Nephron (organoid): ENCODE measurements around the gene NKD1.
A peak's percentile ranks its signal among the peaks of the same experiment; 100 is the strongest.

ENCODE experiments used
- H3K27ac Mint-ChIP-seq, 3 experiments: 2 replicates each; pipeline ENCODE4 v1.8.0; 2020; ENCODE audit warnings: mixed read lengths in 3 of 3, mild to moderate bottlenecking in 2 of 3, moderate library complexity in 1 of 3
- H3K27me3 Mint-ChIP-seq: 2 replicates; pipeline ENCODE4 v1.8.0; 2021; ENCODE audit warnings: low read depth, mild to moderate bottlenecking, moderate library complexity, mixed read lengths
- H3K36me3 Mint-ChIP-seq: 2 replicates; pipeline ENCODE4 v1.8.0; 2020; ENCODE audit warnings: low read depth, mixed read lengths
- H3K4me1 Mint-ChIP-seq: 2 replicates; pipeline ENCODE4 v1.8.0; 2020; ENCODE audit warnings: mixed read lengths
- H3K4me3 Mint-ChIP-seq, 3 experiments: 2 replicates each; pipeline ENCODE4 v1.8.0; 2020; ENCODE audit warnings: mild to moderate bottlenecking in 3 of 3, mixed read lengths in 3 of 3, moderate library complexity in 2 of 3
- H3K9me3 Mint-ChIP-seq: 2 replicates; pipeline ENCODE4 v1.8.0; 2020; ENCODE audit warnings: mixed read lengths
- CTCF ChIP-seq, 3 experiments: fragments of 200-600 bp; sonication (generic); IDR thresholded peaks; one replicate each; pipeline ENCODE4 v1.5.0; 2021; ENCODE audit warnings: antibody characterized with exemption in 3 of 3; ENCODE audit not compliant: unreplicated experiment in 3 of 3

Gene NKD1

GRCh38 chr16:50637716-50638602 lies 89.8 kb downstream of the NKD1 start:
- TF ChIP-seq CTCF (IDR thresholded peaks at IDR 0.05; ENCODE audit: unreplicated experiment in 3 of 3): no peak
- Mint-ChIP-seq H3K4me3 (no peak overlapping the region), H3K27me3 (no peaks in the 10 kb centered on the region), H3K36me3 (peaks cover 5% of the 10 kb centered on the region), H3K27ac (peak overlapping the region in 2 of 3 experiments; percentile 1 to 63), H3K4me1 (peaks cover 58% of the 10 kb centered on the region), H3K9me3 (no peaks in the 10 kb centered on the region)

GRCh38 chr16:50638816-50639670 lies 90.8 kb downstream of the NKD1 start:
- Mint-ChIP-seq H3K4me3 (no peak overlapping the region), H3K9me3 (no peaks in the 10 kb centered on the region), H3K4me1 (peaks cover 57% of the 10 kb centered on the region), H3K27ac (peak overlapping the region in 1 of 3 experiments; percentile 80), H3K27me3 (no peaks in the 10 kb centered on the region), H3K36me3 (peaks cover 5% of the 10 kb centered on the region)
- no peak for TF ChIP-seq CTCF (IDR thresholded peaks at IDR 0.05; ENCODE audit: unreplicated experiment in 3 of 3)

GRCh38 chr16:50640391-50640790 lies 92.2 kb downstream of the NKD1 start:
- Mint-ChIP-seq H3K27me3 (no peaks in the 10 kb centered on the region), H3K27ac (peak overlapping the region; percentile 56 to 86 (median 80)), H3K9me3 (no peaks in the 10 kb centered on the region), H3K36me3 (no peaks in the 10 kb centered on the region), H3K4me3 (peak overlapping the region in 1 of 3 experiments; percentile 2), H3K4me1 (peaks cover 54% of the 10 kb centered on the region)
- TF ChIP-seq CTCF (IDR thresholded peaks at IDR 0.05; ENCODE audit: unreplicated experiment in 3 of 3): no peak

- no peaks in the 10 kb centered on the region for H3K36me3 Mint-ChIP-seq
- H3K9me3 Mint-ChIP-seq: no peaks in the 10 kb centered on the region
- H3K27me3 Mint-ChIP-seq: no peaks in the 10 kb centered on the region
- H3K4me1 Mint-ChIP-seq: peaks cover 54% of the 10 kb centered on the region
- H3K4me3 Mint-ChIP-seq: no peak overlapping the region
- TF ChIP-seq CTCF (IDR thresholded peaks at IDR 0.05; ENCODE audit: unreplicated experiment in 3 of 3): no peak
- H3K27ac Mint-ChIP-seq: peak overlapping the region; percentile 56 to 86 (median 80)
These were observed 93.0 kb downstream of the NKD1 start for GRCh38 chr16:50640919-50641817.

GRCh38 chr16:50641818-50642187 lies 93.6 kb downstream of the NKD1 start:
- H3K4me1 Mint-ChIP-seq: peaks cover 53% of the 10 kb centered on the region
- no peak overlapping the region for H3K4me3 Mint-ChIP-seq
- H3K36me3 Mint-ChIP-seq: no peaks in the 10 kb centered on the region
- H3K9me3 Mint-ChIP-seq: no peaks in the 10 kb centered on the region
- no peak for TF ChIP-seq CTCF (IDR thresholded peaks at IDR 0.05; ENCODE audit: unreplicated experiment in 3 of 3)
- no peak overlapping the region for H3K27ac Mint-ChIP-seq
- no peaks in the 10 kb centered on the region for H3K27me3 Mint-ChIP-seq
